OCI-LY7 (cell line): ENCODE results near the gene ATP2A3. TPM values are rescaled to one million over a fixed set of nuclear protein-coding genes. Genes with fewer than 3 reads are reported as not detected.

Experiments
- BruUV-seq: library from RNA; stranded (reverse); fragments of 400-500 nt; replicated peaks from 2 replicates; lab custom pipeline; 2021; lab: Mats Ljungman, UMichigan
- CTCF ChIA-PET: fragments of 300-600 bp; sonication (Branson Sonifier 250); formaldehyde crosslinking; loops from one replicate; lab custom pipeline; 2022; ENCODE audit warnings: antibody characterized with exemption; ENCODE audit not compliant: unreplicated experiment; lab: Charles Lee
- POLR2A ChIA-PET: fragments of 300-600 bp; sonication (Branson Sonifier 250); formaldehyde crosslinking; loops from one replicate; lab custom pipeline; 2022; ENCODE audit warnings: antibody characterized with exemption; lab: Charles Lee
- DNase-seq: peaks from one replicate; pipeline ENCODE4 v3.0.0-alpha.2; 2015; ENCODE audit warnings: low spot score
- H2AFZ ChIP-seq: fragments of 200-600 bp; sonication (generic), shearing (Covaris generic); 2 replicates; pipeline ENCODE4 v1.6.1; 2014; ENCODE audit warnings: mild to moderate bottlenecking, antibody characterized with exemption, low read length, moderate library complexity
- H3K27ac ChIP-seq: fragments of 200-600 bp; sonication (generic); 2 replicates; pipeline ENCODE4 v1.5.1; 2014; ENCODE audit warnings: mixed run types, low read depth, mild to moderate bottlenecking, moderate library complexity, low read length, inconsistent platforms; ENCODE audit not compliant: poor library complexity, severe bottlenecking
- H3K36me3 ChIP-seq: fragments of 200-600 bp; sonication (generic); 2 replicates; pipeline ENCODE4 v1.6.1; 2014; ENCODE audit warnings: mild to moderate bottlenecking, antibody characterized with exemption, low read length, moderate library complexity, mixed read lengths; ENCODE audit not compliant: insufficient read depth
- H3K4me1 ChIP-seq: fragments of 200-600 bp; sonication (generic); 2 replicates; pipeline ENCODE4 v1.5.1; 2014; ENCODE audit warnings: mild to moderate bottlenecking, low read length; ENCODE audit not compliant: insufficient read depth, poor library complexity, severe bottlenecking
- H3K4me2 ChIP-seq: fragments of 200-600 bp; sonication (generic); 2 replicates; pipeline ENCODE4 v1.6.1; 2014; ENCODE audit warnings: mild to moderate bottlenecking, low read length
- H3K4me3 ChIP-seq: fragments of 200-600 bp; sonication (generic); 2 replicates; pipeline ENCODE4 v1.5.1; 2014; ENCODE audit warnings: mild to moderate bottlenecking, low read depth, low read length; ENCODE audit not compliant: poor library complexity, severe bottlenecking
- H3K79me2 ChIP-seq: fragments of 200-600 bp; sonication (generic); 2 replicates; pipeline ENCODE4 v1.6.1; 2016; ENCODE audit warnings: low read depth, mild to moderate bottlenecking, low read length, moderate library complexity, mixed read lengths; ENCODE audit not compliant: insufficient read depth
- H3K9me2 ChIP-seq: fragments of 200-600 bp; sonication (generic); 2 replicates; pipeline ENCODE4 v1.6.1; 2016; ENCODE audit warnings: mild to moderate bottlenecking, low read length, mixed read lengths; ENCODE audit not compliant: insufficient read depth
- H3K9me3 ChIP-seq: fragments of 200-600 bp; sonication (generic); 2 replicates; pipeline ENCODE4 v1.6.1; 2014; ENCODE audit warnings: mild to moderate bottlenecking, mixed run types, low read length, mixed read lengths
- H4K20me1 ChIP-seq: fragments of 200-600 bp; sonication (generic); 2 replicates; pipeline ENCODE4 v1.6.1; 2014; ENCODE audit warnings: mild to moderate bottlenecking, antibody characterized with exemption, low read length, moderate library complexity, mixed read lengths; ENCODE audit not compliant: insufficient read depth
- CTCF ChIP-seq: fragments of 200-600 bp; sonication (generic); conservative IDR thresholded peaks from 2 replicates; pipeline ENCODE4 v1.5.1; 2014; ENCODE audit warnings: mild to moderate bottlenecking, antibody characterized with exemption, low read length, moderate library complexity, mixed read lengths
- EZH2phosphoT487 ChIP-seq: fragments of 200-600 bp; sonication (generic); IDR thresholded peaks from 2 replicates; pipeline ENCODE4 v1.6.1; 2018; ENCODE audit warnings: low read depth, borderline replicate concordance, mild to moderate bottlenecking, mixed run types, antibody characterized with exemption, low read length, moderate library complexity, mixed read lengths
- intact Hi-C: fragments of 100-400 bp; cut with micrococcal nuclease; formaldehyde crosslinking; loops from one replicate; pipeline ENCODE4 v1.10.0; 2022; ENCODE audit not compliant: unreplicated experiment
- total RNA-seq, 2 experiments: library from RNA; depleted of rRNA in 1 of 2; stranded (reverse); fragments of >200 nt in 1 of 2; shearing (Covaris generic) in 1 of 2; gene quantifications; 2 replicates each; pipeline ENCODE4 v1.2.3, GENCODE V29; 2014 to 2022

Gene ATP2A3
- total RNA-seq, 2 experiments from 2014 or later, result 108 to 353 TPM

- CTCF ChIA-PET, result no interaction called here
- Histone ChIP-seq H3K4me2 (no peak overlapping the region), H3K9me2 (no peaks in the 10 kb centered on the region), H3K27ac (no peak overlapping the region), H3K9me3 (no peaks in the 10 kb centered on the region), H3K4me1 (peaks cover 41% of the 10 kb centered on the region), H2AFZ (no peak overlapping the region), H3K36me3 (peaks cover 91% of the 10 kb centered on the region), H3K79me2 (peaks cover 70% of the 10 kb centered on the region), H4K20me1 (peaks cover 29% of the 10 kb centered on the region), H3K4me3 (no peak overlapping the region)
- intact Hi-C loops, result no loop called here
- no TSS peak for BruUV-seq
- TF ChIP-seq EZH2phosphoT487, result no peak
- no peak for TF ChIP-seq CTCF
- POLR2A ChIA-PET, result no interaction called here
- DNase-seq, result no peak
Measured at GRCh38 chr17:3955673-3955988, 8.6 kb downstream of the ATP2A3 start.

DNA sequence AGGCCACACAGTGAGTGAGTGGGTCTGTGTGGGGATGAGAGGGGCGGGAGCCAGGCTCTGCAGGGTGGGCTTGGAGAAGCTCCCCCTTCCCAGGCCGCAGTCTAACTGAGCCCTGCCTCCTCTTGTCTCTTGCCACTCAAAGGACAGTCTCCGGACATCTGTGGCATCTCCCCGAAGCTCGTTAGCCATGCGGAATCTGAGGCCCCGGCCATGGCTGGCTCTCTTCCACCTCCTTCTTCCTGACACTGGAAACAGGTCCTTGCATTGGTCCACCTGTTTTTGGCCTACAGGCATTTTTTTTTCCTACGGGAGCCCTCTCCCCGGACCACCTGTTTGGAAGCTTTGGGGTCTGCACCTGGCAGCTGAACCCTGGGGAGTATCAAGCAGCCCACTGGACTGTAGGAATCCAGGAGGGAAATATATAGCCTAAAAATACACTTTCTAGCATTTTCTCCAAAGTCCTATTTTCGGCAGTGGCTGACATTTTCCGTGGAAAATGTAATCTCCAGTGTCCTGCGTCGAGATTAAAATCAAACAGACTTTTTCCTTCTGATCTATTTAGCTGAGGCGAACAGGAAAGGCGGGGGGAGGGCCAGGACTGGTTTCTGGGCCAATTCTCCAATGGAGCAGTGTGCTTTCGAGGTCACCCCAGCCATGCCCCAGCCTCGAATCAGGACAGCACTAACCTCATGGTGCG is 9.1 kb downstream of the ATP2A3 start:
- H3K9me3 ChIP-seq, result no peaks in the 10 kb centered on the region
- POLR2A ChIA-PET, result no interaction called here
- no peaks in the 10 kb centered on the region for H3K9me2 ChIP-seq
- TF ChIP-seq EZH2phosphoT487 (no peak), CTCF (no peak)
- no TSS peak for BruUV-seq
- no peak overlapping the region for H3K27ac ChIP-seq
- peaks cover 24% of the 10 kb centered on the region for H4K20me1 ChIP-seq
- no peak overlapping the region for H2AFZ ChIP-seq
- H3K4me2 ChIP-seq, result no peak overlapping the region
- H3K4me1 ChIP-seq, result peaks cover 36% of the 10 kb centered on the region
- intact Hi-C loops, result no loop called here
- peaks cover 65% of the 10 kb centered on the region for H3K79me2 ChIP-seq
- peaks cover 91% of the 10 kb centered on the region for H3K36me3 ChIP-seq
- CTCF ChIA-PET, result no interaction called here
- no peak for DNase-seq
- H3K4me3 ChIP-seq, result no peak overlapping the region

DNA sequence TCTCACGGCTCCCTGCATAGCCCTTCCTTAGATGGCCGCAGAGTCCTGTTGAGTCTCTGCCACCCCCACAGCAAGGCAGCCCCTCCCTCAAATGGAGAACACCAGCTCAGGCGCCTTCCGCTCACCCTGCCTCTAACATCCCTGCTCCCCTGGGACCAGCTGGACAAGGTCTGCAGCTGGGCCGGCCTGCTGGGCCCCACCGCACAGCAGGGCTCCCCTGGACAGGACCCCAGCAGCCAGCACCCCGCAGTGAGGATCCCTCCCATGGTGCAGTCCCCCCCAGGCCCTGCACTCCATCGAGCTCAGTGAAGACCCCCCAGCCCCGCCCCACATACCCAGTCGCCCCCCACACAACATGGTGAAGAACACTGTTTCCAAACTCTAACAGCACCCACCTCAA is 10.2 kb downstream of the ATP2A3 start:
- TF ChIP-seq EZH2phosphoT487, result no peak
- no peak overlapping the region for H3K27ac ChIP-seq
- POLR2A ChIA-PET, result no interaction called here
- peaks cover 14% of the 10 kb centered on the region for H4K20me1 ChIP-seq
- no peaks in the 10 kb centered on the region for H3K9me3 ChIP-seq
- intact Hi-C loops, result no loop called here
- H3K36me3 ChIP-seq, result peaks cover 90% of the 10 kb centered on the region
- no peaks in the 10 kb centered on the region for H3K9me2 ChIP-seq
- CTCF ChIA-PET, result no interaction called here
- no peak overlapping the region for H3K4me3 ChIP-seq
- no TSS peak for BruUV-seq
- H2AFZ ChIP-seq, result no peak overlapping the region
- H3K79me2 ChIP-seq, result peaks cover 55% of the 10 kb centered on the region
- no peak overlapping the region for H3K4me2 ChIP-seq
- DNase-seq, result no peak
- H3K4me1 ChIP-seq, result peaks cover 26% of the 10 kb centered on the region
